ENCODE data around the gene OR10A6.

Gene OR10A6

GRCh38 chr11:7906481-7906880 lies 24.6 kb downstream of the OR10A6 start:
- no peak overlapping the region for H2AFZ ChIP-seq
- H3K79me2 ChIP-seq = no peaks in the 10 kb centered on the region
- H3K4me1 ChIP-seq = no peaks in the 10 kb centered on the region
- no peak overlapping the region for H3K9ac ChIP-seq
- H3K27ac ChIP-seq = no peak overlapping the region
- no peak overlapping the region for H3K4me3 ChIP-seq (ENCODE audit: low read depth, low read length)
- TF ChIP-seq CTCF (IDR thresholded peaks at IDR 0.05) = no peak
- no peak overlapping the region for H3K4me2 ChIP-seq (ENCODE audit: low read length)
- H3K9me3 ChIP-seq (ENCODE audit: control insufficient read depth, low read length) = no peaks in the 10 kb centered on the region
- H3K36me3 ChIP-seq (ENCODE audit: control insufficient read depth, insufficient read depth, low read length) = no peaks in the 10 kb centered on the region
- H3K27me3 ChIP-seq (ENCODE audit: control insufficient read depth, insufficient read depth, low read length) = no peaks in the 10 kb centered on the region

GRCh38 chr11:7905961-7906429 lies 25.1 kb downstream of the OR10A6 start:
- Histone ChIP-seq H3K4me1 (no peaks in the 10 kb centered on the region), H3K4me3 (ENCODE audit: low read depth, low read length) (no peak overlapping the region), H3K27me3 (ENCODE audit: control insufficient read depth, insufficient read depth, low read length) (no peaks in the 10 kb centered on the region), H3K9me3 (ENCODE audit: control insufficient read depth, low read length) (no peaks in the 10 kb centered on the region), H3K79me2 (no peaks in the 10 kb centered on the region), H2AFZ (no peak overlapping the region), H3K4me2 (ENCODE audit: low read length) (no peak overlapping the region), H3K36me3 (ENCODE audit: control insufficient read depth, insufficient read depth, low read length) (no peaks in the 10 kb centered on the region), H3K9ac (no peak overlapping the region), H3K27ac (no peak overlapping the region)
- TF ChIP-seq CTCF (IDR thresholded peaks at IDR 0.05) = no peak

- no peak overlapping the region for H2AFZ ChIP-seq
- no peaks in the 10 kb centered on the region for H3K79me2 ChIP-seq
- no peak overlapping the region for H3K4me2 ChIP-seq (ENCODE audit: low read length)
- no peak for TF ChIP-seq CTCF (IDR thresholded peaks at IDR 0.05)
- no peak overlapping the region for H3K27ac ChIP-seq
- H3K9ac ChIP-seq = no peak overlapping the region
- no peaks in the 10 kb centered on the region for H3K36me3 ChIP-seq (ENCODE audit: control insufficient read depth, insufficient read depth, low read length)
- H3K27me3 ChIP-seq (ENCODE audit: control insufficient read depth, insufficient read depth, low read length) = no peaks in the 10 kb centered on the region
- no peaks in the 10 kb centered on the region for H3K9me3 ChIP-seq (ENCODE audit: control insufficient read depth, low read length)
- H3K4me3 ChIP-seq (ENCODE audit: low read depth, low read length) = no peak overlapping the region
- H3K4me1 ChIP-seq = no peaks in the 10 kb centered on the region
These were observed 25.5 kb downstream of the OR10A6 start for GRCh38 chr11:7905549-7905948.

- Histone ChIP-seq H3K9ac (no peak overlapping the region), H2AFZ (no peak overlapping the region), H3K4me2 (ENCODE audit: low read length) (no peak overlapping the region), H3K79me2 (no peaks in the 10 kb centered on the region), H3K36me3 (ENCODE audit: control insufficient read depth, insufficient read depth, low read length) (no peaks in the 10 kb centered on the region), H3K27ac (no peak overlapping the region), H3K4me3 (ENCODE audit: low read depth, low read length) (no peak overlapping the region), H3K4me1 (no peaks in the 10 kb centered on the region), H3K27me3 (ENCODE audit: control insufficient read depth, insufficient read depth, low read length) (no peaks in the 10 kb centered on the region), H3K9me3 (ENCODE audit: control insufficient read depth, low read length) (no peaks in the 10 kb centered on the region)
- TF ChIP-seq CTCF (IDR thresholded peaks at IDR 0.05) = no peak
These were observed 26.2 kb downstream of the OR10A6 start for GRCh38 chr11:7904917-7905316.

GRCh38 chr11:7903940-7904339 lies 27.1 kb downstream of the OR10A6 start:
- H3K27ac ChIP-seq = no peak overlapping the region
- no peaks in the 10 kb centered on the region for H3K9me3 ChIP-seq (ENCODE audit: control insufficient read depth, low read length)
- no peaks in the 10 kb centered on the region for H3K79me2 ChIP-seq
- H3K9ac ChIP-seq = no peak overlapping the region
- no peak for TF ChIP-seq CTCF (IDR thresholded peaks at IDR 0.05)
- H3K27me3 ChIP-seq (ENCODE audit: control insufficient read depth, insufficient read depth, low read length) = no peaks in the 10 kb centered on the region
- no peaks in the 10 kb centered on the region for H3K4me1 ChIP-seq
- no peak overlapping the region for H3K4me2 ChIP-seq (ENCODE audit: low read length)
- H2AFZ ChIP-seq = no peak overlapping the region
- no peaks in the 10 kb centered on the region for H3K36me3 ChIP-seq (ENCODE audit: control insufficient read depth, insufficient read depth, low read length)
- no peak overlapping the region for H3K4me3 ChIP-seq (ENCODE audit: low read depth, low read length)

All from parathyroid adenoma (tissue), 2 donors.